ENCODE measurements around the gene NCAPH2.

DNA sequence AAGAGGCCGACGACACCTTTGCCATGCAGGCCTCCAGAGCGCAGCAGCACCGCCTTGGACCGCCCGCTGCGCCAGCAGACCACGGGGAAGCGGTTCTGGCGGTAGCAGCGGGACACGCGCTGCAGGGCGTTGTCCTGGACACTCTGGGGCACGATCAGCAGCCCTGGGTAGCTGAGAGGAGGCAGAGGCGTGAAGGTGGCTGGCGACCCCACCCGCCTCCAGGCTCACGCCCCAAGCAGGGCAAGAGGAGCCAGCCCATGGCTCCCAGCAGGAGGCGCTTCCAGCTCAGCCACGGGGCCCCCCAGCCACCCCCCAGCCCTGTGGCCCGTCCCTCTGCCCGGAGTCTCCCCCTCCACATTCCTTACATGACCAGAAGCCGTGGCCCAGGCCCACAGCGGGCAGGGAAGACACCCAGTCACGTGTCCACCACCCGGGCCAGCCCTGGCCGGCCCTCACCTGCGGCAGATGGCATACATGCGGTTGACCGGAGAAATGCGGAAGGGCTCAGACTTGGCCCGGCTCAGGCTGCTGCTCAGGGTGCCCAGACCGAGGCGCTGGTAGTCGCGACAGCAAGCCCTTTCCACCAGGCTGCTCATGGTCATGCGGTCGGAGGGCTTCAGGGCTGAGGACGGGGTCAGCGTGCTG lies 48.4 kb upstream of the NCAPH2 start:
- TF ChIP-seq ELF4 (IDR thresholded peaks at IDR 0.05), result no peak
- TF ChIP-seq FOXM1 (IDR thresholded peaks at IDR 0.05; ENCODE audit: borderline replicate concordance), result no peak
- TF ChIP-seq, protein P1, sequence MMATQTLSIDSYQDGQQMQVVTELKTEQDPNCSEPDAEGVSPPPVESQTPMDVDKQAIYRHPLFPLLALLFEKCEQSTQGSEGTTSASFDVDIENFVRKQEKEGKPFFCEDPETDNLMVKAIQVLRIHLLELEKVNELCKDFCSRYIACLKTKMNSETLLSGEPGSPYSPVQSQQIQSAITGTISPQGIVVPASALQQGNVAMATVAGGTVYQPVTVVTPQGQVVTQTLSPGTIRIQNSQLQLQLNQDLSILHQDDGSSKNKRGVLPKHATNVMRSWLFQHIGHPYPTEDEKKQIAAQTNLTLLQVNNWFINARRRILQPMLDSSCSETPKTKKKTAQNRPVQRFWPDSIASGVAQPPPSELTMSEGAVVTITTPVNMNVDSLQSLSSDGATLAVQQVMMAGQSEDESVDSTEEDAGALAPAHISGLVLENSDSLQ (IDR thresholded peaks at IDR 0.05), result no peak
- no peak for TF ChIP-seq L3MBTL2 (conservative IDR thresholded peaks at IDR 0.05)
- TF ChIP-seq CTBP1 (IDR thresholded peaks at IDR 0.05; ENCODE audit: borderline replicate concordance), result no peak
- no peak for TF ChIP-seq ZNF384 (IDR thresholded peaks at IDR 0.05)
- no peak for TF ChIP-seq SUZ12 (IDR thresholded peaks at IDR 0.05)
- TF ChIP-seq ARNT (IDR thresholded peaks at IDR 0.05), result no peak
- TF ChIP-seq HDGF (IDR thresholded peaks at IDR 0.05; ENCODE audit: borderline replicate concordance), result no peak
- no peak for TF ChIP-seq FOXK2 (IDR thresholded peaks at IDR 0.05)
- TF ChIP-seq FOXA1 (IDR thresholded peaks at IDR 0.05), result no peak
- no peak for TF ChIP-seq SP1 (IDR thresholded peaks at IDR 0.05)
- TF ChIP-seq NFRKB (IDR thresholded peaks at IDR 0.05), result no peak
- TF ChIP-seq TARDBP (IDR thresholded peaks at IDR 0.05), result no peak
